Activated CD8-positive, alpha-beta memory T cell treated with anti-CD3 and anti-CD28 coated beads, Interleukin-2, amount 10 ng/mL, durations not matched to agents 7 days and 5 days (primary cell): ENCODE measurements around the gene GDAP2. TPM values are rescaled to one million over a fixed set of nuclear protein-coding genes. Genes with fewer than 3 reads are reported as not detected.
"Not testable (repeated sequence)": the region's sequence is repeated elsewhere in the genome, so short reads cannot be mapped to it uniquely, and the experiment has no call there.

Source experiments
- ATAC-seq: fragments of 150-1000 bp; cut with Tn5 transposase; one replicate; pipeline ENCODE4 v1.10.0; 2021; ENCODE audit warnings: moderate library complexity
- CTCF ChIA-PET: fragments of 350-600 bp; sonication (Branson Sonifier 250); formaldehyde crosslinking; loops from one replicate; lab custom pipeline; 2021; ENCODE audit warnings: antibody characterized with exemption; lab: Charles Lee
- DNase-seq: peaks from one replicate; pipeline ENCODE4 v3.0.0-alpha.2; 2020
- H3K27ac Mint-ChIP-seq: one replicate; pipeline ENCODE4 v1.8.0; 2021; ENCODE audit warnings: mild to moderate bottlenecking, mixed read lengths
- H3K27me3 Mint-ChIP-seq: one replicate; pipeline ENCODE4 v1.8.0; 2021; ENCODE audit warnings: mixed read lengths
- H3K36me3 Mint-ChIP-seq: one replicate; pipeline ENCODE4 v1.8.0; 2021; ENCODE audit warnings: mild to moderate bottlenecking, mixed read lengths
- H3K4me1 Mint-ChIP-seq: one replicate; pipeline ENCODE4 v1.8.0; 2021; ENCODE audit warnings: mixed read lengths
- H3K4me3 Mint-ChIP-seq: one replicate; pipeline ENCODE4 v1.8.0; 2021; ENCODE audit warnings: mild to moderate bottlenecking, moderate library complexity, mixed read lengths
- H3K9me3 Mint-ChIP-seq: one replicate; pipeline ENCODE4 v1.8.0; 2022; ENCODE audit warnings: low read depth, mixed read lengths
- total RNA-seq, 2 experiments: library from RNA; stranded (reverse); gene quantifications; one replicate each; pipeline ENCODE4 v1.2.3, GENCODE V29; 2021

GDAP2 gene
- total RNA-seq, 2 experiments from 2014 or later, result 21.9 to 22.5 TPM

GRCh38 chr1:117930484-117930883 is 1.1 kb upstream of the GDAP2 start:
- Mint-ChIP-seq H3K4me1 (peaks cover 48% of the 10 kb centered on the region), H3K27ac (peak overlapping the region; percentile 87), H3K27me3 (no peaks in the 10 kb centered on the region), H3K36me3 (peaks cover 19% of the 10 kb centered on the region), H3K9me3 (no peaks in the 10 kb centered on the region), H3K4me3 (peak overlapping the region; percentile 88)
- ATAC-seq (no peak), DNase-seq (no peak)
- CTCF ChIA-PET, result interaction anchor here (2.9 kb wide), 1 partner anchor 35 kb away, joined by 16 read pairs; no protein-coding TSS in a partner anchor

- Mint-ChIP-seq H3K4me1 (peaks cover 48% of the 10 kb centered on the region), H3K27ac (peak overlapping the region; percentile 87), H3K36me3 (peaks cover 19% of the 10 kb centered on the region), H3K27me3 (no peaks in the 10 kb centered on the region), H3K9me3 (no peaks in the 10 kb centered on the region), H3K4me3 (peak overlapping the region; percentile 88)
- CTCF ChIA-PET, result interaction anchor here (2.9 kb wide), 1 partner anchor 35 kb away, joined by 16 read pairs; no protein-coding TSS in a partner anchor
- ATAC-seq (no peak), DNase-seq (no peak)
Observed at GRCh38 chr1:117930173-117930447, 689 bp upstream of the GDAP2 start.

- DNase-seq (peak; percentile 68), ATAC-seq (peak; percentile 45)
- peak overlapping the region; percentile 88 for H3K4me3 Mint-ChIP-seq
- H3K27me3 Mint-ChIP-seq, result no peaks in the 10 kb centered on the region
- no peaks in the 10 kb centered on the region for H3K9me3 Mint-ChIP-seq
- H3K27ac Mint-ChIP-seq, result peak overlapping the region; percentile 87
- peaks cover 11% of the 10 kb centered on the region for H3K36me3 Mint-ChIP-seq
- peaks cover 44% of the 10 kb centered on the region for H3K4me1 Mint-ChIP-seq
- CTCF ChIA-PET, result interaction anchor here (0.8 to 2.9 kb wide), 4 partner anchors 9 to 393 kb away, joined by 3 to 16 read pairs (median 3); no protein-coding TSS in a partner anchor
Observed at GRCh38 chr1:117928881-117929342, 509 bp downstream of the GDAP2 start.

- CTCF ChIA-PET, result interaction anchor here (1.7 kb wide), 1 partner anchor 30 kb away, joined by 6 read pairs; no protein-coding TSS in a partner anchor
- DNase-seq, result no peak
- Mint-ChIP-seq H3K36me3 (no peaks in the 10 kb centered on the region), H3K4me1 (peaks cover 21% of the 10 kb centered on the region), H3K27ac (no peak overlapping the region), H3K4me3 (no peak overlapping the region), H3K27me3 (no peaks in the 10 kb centered on the region), H3K9me3 (no peaks in the 10 kb centered on the region)
- ATAC-seq, result no peak
Observed at GRCh38 chr1:117925981-117926380, 3.4 kb downstream of the GDAP2 start.

GRCh38 chr1:117922717-117923116 is 6.7 kb downstream of the GDAP2 start:
- CTCF ChIA-PET, result not testable (repeated sequence)

GRCh38 chr1:117921991-117922390 is 7.4 kb downstream of the GDAP2 start:
- no peak overlapping the region for H3K4me3 Mint-ChIP-seq
- H3K9me3 Mint-ChIP-seq, result no peaks in the 10 kb centered on the region
- H3K4me1 Mint-ChIP-seq, result no peaks in the 10 kb centered on the region
- DNase-seq, result no peak
- ATAC-seq, result no peak
- no peak overlapping the region for H3K27ac Mint-ChIP-seq
- CTCF ChIA-PET, result no interaction called here
- no peaks in the 10 kb centered on the region for H3K27me3 Mint-ChIP-seq
- peaks cover 14% of the 10 kb centered on the region for H3K36me3 Mint-ChIP-seq

More at GRCh38 chr1:117922717-117923116, 6.7 kb downstream of the GDAP2 start:
- DNase-seq, H3K27ac Mint-ChIP-seq, H3K27me3 Mint-ChIP-seq, H3K4me1 Mint-ChIP-seq, H3K9me3 Mint-ChIP-seq, H3K4me3 Mint-ChIP-seq, H3K36me3 Mint-ChIP-seq, ATAC-seq: not testable (repeated sequence)

- Mint-ChIP-seq H3K4me1 (no peaks in the 10 kb centered on the region), H3K4me3 (no peak overlapping the region), H3K27me3 (no peaks in the 10 kb centered on the region), H3K36me3 (peaks cover 33% of the 10 kb centered on the region), H3K27ac (no peak overlapping the region), H3K9me3 (no peaks in the 10 kb centered on the region)
- ATAC-seq (no peak), DNase-seq (no peak)
- CTCF ChIA-PET, result interaction anchor here (0.9 to 4.2 kb wide), 2 partner anchors 9 to 23 kb away, joined by 3 to 13 read pairs; no protein-coding TSS in a partner anchor
Observed at GRCh38 chr1:117919376-117919775, 10.0 kb downstream of the GDAP2 start.

- Mint-ChIP-seq H3K4me1 (peaks cover 6% of the 10 kb centered on the region), H3K9me3 (no peaks in the 10 kb centered on the region), H3K36me3 (peaks cover 38% of the 10 kb centered on the region), H3K4me3 (no peak overlapping the region), H3K27ac (no peak overlapping the region), H3K27me3 (no peaks in the 10 kb centered on the region)
- no peak for DNase-seq
- CTCF ChIA-PET, result interaction anchor here (0.8 to 1.9 kb wide), 2 partner anchors 15 to 629 kb away, joined by 3 to 5 read pairs; no protein-coding TSS in a partner anchor
- ATAC-seq, result no peak
Observed at GRCh38 chr1:117911051-117911450, 18.4 kb downstream of the GDAP2 start.

GRCh38 chr1:117905019-117905418 is 24.4 kb downstream of the GDAP2 start:
- no peak overlapping the region for H3K27ac Mint-ChIP-seq
- DNase-seq (no peak), ATAC-seq (no peak)
- H3K36me3 Mint-ChIP-seq, result peaks cover 44% of the 10 kb centered on the region
- no peaks in the 10 kb centered on the region for H3K27me3 Mint-ChIP-seq
- CTCF ChIA-PET, result interaction anchor here (1.0 kb wide), 1 partner anchor 9 kb away, joined by 3 read pairs; no protein-coding TSS in a partner anchor
- H3K9me3 Mint-ChIP-seq, result peaks cover 2% of the 10 kb centered on the region
- no peak overlapping the region for H3K4me3 Mint-ChIP-seq
- peaks cover 3% of the 10 kb centered on the region for H3K4me1 Mint-ChIP-seq

GRCh38 chr1:117904485-117904884 is 24.9 kb downstream of the GDAP2 start:
- Mint-ChIP-seq H3K4me1 (peaks cover 4% of the 10 kb centered on the region), H3K36me3 (peaks cover 44% of the 10 kb centered on the region)
- CTCF ChIA-PET, result no interaction called here

GRCh38 chr1:117902944-117903343 is 26.5 kb downstream of the GDAP2 start:
- Mint-ChIP-seq H3K27me3 (no peaks in the 10 kb centered on the region), H3K4me3 (no peak overlapping the region), H3K36me3 (peaks cover 42% of the 10 kb centered on the region), H3K4me1 (peaks cover 4% of the 10 kb centered on the region), H3K9me3 (peaks cover 2% of the 10 kb centered on the region), H3K27ac (no peak overlapping the region)
- DNase-seq (no peak), ATAC-seq (no peak)
- CTCF ChIA-PET, result no interaction called here

More at GRCh38 chr1:117904485-117904884, 24.9 kb downstream of the GDAP2 start:
- Mint-ChIP-seq H3K27me3 (no peaks in the 10 kb centered on the region), H3K27ac (no peak overlapping the region), H3K4me3 (no peak overlapping the region), H3K9me3 (peaks cover 2% of the 10 kb centered on the region)
- ATAC-seq (no peak), DNase-seq (no peak)

GRCh38 chr1:117899801-117900200 is 29.6 kb downstream of the GDAP2 start:
- Mint-ChIP-seq H3K4me3 (no peak overlapping the region), H3K9me3 (peaks cover 2% of the 10 kb centered on the region), H3K36me3 (peaks cover 28% of the 10 kb centered on the region), H3K27me3 (no peaks in the 10 kb centered on the region), H3K4me1 (peaks cover 8% of the 10 kb centered on the region), H3K27ac (no peak overlapping the region)
- CTCF ChIA-PET, result interaction anchor here (1.3 kb wide), 1 partner anchor 146 kb away, joined by 3 read pairs; no protein-coding TSS in a partner anchor
- ATAC-seq, result no peak
- no peak for DNase-seq

- Mint-ChIP-seq H3K4me3 (no peak overlapping the region), H3K27ac (no peak overlapping the region)
Observed at GRCh38 chr1:117897551-117897950, 31.9 kb downstream of the GDAP2 start.

GRCh38 chr1:117895482-117896114 is 33.8 kb downstream of the GDAP2 start:
- H3K4me1 Mint-ChIP-seq, result peaks cover 8% of the 10 kb centered on the region
- peak; percentile 75 for DNase-seq
- peak; percentile 80 for ATAC-seq
- no peaks in the 10 kb centered on the region for H3K27me3 Mint-ChIP-seq
- H3K27ac Mint-ChIP-seq, result no peak overlapping the region
- H3K36me3 Mint-ChIP-seq, result peaks cover 4% of the 10 kb centered on the region
- CTCF ChIA-PET, result interaction anchor here (0.7 to 3.0 kb wide), 25 partner anchors 9 to 826 kb away, joined by 3 to 20 read pairs (median 4); partner anchors contain the start of genes GDAP2 and WDR3
- no peak overlapping the region for H3K4me3 Mint-ChIP-seq
- H3K9me3 Mint-ChIP-seq, result no peaks in the 10 kb centered on the region

More at GRCh38 chr1:117897551-117897950, 31.9 kb downstream of the GDAP2 start:
- no peaks in the 10 kb centered on the region for H3K27me3 Mint-ChIP-seq
- H3K4me1 Mint-ChIP-seq, result peaks cover 8% of the 10 kb centered on the region
- CTCF ChIA-PET, result no interaction called here
- ATAC-seq (no peak), DNase-seq (no peak)
- H3K36me3 Mint-ChIP-seq, result peaks cover 14% of the 10 kb centered on the region
- peaks cover 2% of the 10 kb centered on the region for H3K9me3 Mint-ChIP-seq
